NCI-H1417 (cell line): ENCODE results near the gene FEZ2.

Source experiments
- DNase-seq, 3 experiments: peaks; one replicate each; lab custom pipeline; 2025; lab: John Stamatoyannopoulos, UW

The FEZ2 gene

DNA sequence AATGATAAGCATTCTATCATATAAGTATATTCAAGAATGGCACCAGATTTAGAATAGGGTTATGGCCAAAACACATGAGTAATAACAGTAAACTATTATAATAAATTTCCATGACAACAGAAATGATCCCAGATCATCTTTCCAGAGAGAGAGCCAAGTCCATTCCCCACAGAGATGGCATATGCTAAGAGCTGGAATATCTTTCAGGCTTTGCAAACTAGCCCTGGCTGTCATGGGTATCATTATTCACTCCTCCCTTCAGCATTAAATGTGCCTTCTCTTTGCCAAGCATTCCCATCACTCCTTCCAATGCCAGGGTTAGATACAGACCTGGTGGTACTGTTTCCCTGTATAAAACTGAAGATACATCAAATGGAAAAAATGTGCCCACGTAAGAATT lies 10.9 kb downstream of the FEZ2 start:
- DNase-seq = no peak

DNA sequence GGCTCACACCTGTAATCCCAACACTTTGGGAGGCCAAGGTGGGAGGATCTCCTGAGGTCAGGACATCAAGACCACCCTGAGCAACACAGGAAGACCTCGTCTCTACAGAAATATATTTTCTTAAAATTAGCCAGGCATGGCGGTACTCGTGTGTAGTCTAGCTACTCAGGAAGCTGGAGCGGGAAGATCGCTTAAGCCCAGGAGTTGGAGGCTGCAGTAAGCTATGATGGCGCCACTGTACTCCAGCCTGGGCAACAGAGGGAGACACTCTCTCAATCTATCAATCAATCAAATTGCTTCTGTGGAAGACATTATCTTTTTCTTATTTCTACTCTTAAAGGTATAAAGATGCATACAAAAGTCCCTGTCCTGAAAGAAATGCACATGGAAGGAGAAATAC lies 11.3 kb downstream of the FEZ2 start:
- no peak for DNase-seq

- no peak for DNase-seq
Observed at GRCh38 chr2:36584148-36584794, 13.7 kb downstream of the FEZ2 start.

- no peak for DNase-seq
Observed at GRCh38 chr2:36582951-36583350, 15.0 kb downstream of the FEZ2 start.

GRCh38 chr2:36582538-36582937 lies 15.4 kb downstream of the FEZ2 start:
- DNase-seq = no peak

- no peak for DNase-seq
Observed at GRCh38 chr2:36579297-36579664, 18.7 kb downstream of the FEZ2 start.

DNA sequence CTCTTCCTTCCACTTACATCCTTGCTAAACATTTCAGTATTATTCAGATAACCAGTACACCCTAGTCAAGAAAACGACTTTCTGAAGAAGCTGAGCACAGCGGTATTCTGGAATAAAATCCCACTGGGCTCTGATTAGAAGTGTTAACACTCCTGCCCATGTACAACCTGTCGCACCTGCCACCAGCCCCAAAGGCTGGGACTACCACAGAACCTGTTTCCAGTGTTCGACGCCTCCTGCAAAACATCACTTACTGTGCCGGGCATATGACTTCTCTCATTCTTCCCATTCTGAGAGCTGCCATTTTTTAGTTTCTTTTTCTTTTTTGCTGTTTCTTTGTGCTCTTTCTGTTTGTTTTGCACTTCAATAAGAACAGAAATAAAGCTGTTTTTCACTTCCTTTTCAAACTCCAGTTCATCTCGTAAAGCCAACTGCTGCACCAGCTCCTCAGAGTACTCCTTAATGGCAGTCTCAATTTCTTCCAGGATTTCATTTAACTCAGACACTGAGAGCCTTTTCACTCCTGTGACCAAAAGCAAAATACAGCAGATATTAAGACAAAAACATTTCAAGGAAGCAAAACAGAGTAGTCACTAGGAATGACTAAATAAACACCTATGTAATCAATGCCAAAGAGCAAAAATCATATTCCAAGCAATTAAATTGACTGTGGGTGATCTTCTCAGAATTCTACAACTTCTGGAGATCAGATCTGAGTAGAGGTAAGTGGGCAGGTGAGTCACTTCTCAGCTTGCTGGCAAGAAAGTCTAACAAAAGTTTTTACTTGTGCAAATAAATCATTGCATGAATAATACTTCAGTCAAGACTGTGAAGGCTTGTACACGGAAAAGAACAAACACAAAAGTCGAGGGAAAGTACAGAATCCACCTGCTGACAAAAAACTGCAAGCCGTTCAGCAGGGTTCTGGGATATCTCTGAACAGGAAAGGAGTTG lies 19.3 kb downstream of the FEZ2 start:
- no peak for DNase-seq

DNA sequence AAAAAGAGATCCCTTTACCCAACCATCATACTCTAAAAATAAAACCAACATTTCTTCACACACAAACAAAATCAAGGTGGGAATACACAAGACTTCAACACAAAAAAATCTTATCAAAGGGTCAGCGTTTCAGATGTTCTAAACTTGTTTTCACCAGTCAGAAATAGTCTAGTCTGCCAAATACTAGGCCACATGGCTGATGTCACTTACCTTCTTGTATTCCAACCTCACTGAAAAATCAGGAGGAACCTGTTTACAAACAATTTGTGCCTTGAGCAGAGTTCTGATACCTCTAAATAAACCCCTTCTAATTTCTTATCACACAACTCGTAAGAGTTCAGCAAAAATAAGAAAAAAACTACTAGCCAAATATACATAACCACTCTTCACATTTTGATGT lies 20.1 kb downstream of the FEZ2 start:
- no peak for DNase-seq

- DNase-seq = no peak
Observed at GRCh38 chr2:36574560-36574959, 23.4 kb downstream of the FEZ2 start.

DNA sequence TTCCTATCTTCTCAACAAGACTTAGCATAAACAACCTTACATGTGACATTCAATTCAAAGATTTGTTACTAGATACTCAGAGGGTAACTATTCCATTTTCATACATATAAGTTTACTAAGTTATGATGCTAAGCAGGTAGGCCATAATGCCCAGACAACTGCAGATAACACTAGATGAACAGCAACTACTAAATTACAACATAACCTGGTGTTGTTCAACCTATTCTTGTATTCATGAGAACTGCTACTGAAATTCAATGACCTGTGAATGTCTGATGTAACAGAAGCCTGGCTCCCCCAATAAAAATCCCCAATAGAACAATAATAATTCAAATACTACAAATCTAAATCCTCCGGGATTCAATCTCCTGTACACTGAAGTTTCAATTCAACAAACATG lies 24.8 kb downstream of the FEZ2 start:
- no peak for DNase-seq

- no peak for DNase-seq
Observed at GRCh38 chr2:36572719-36573059, 25.3 kb downstream of the FEZ2 start.

GRCh38 chr2:36572054-36572718 lies 25.8 kb downstream of the FEZ2 start:
- DNase-seq = no peak

- no peak for DNase-seq
Observed at GRCh38 chr2:36570416-36570815, 27.6 kb downstream of the FEZ2 start.

- DNase-seq = no peak
Observed at GRCh38 chr2:36569267-36569856, 28.6 kb downstream of the FEZ2 start.

- no peak for DNase-seq
Observed at GRCh38 chr2:36568516-36569246, 29.3 kb downstream of the FEZ2 start.

DNA sequence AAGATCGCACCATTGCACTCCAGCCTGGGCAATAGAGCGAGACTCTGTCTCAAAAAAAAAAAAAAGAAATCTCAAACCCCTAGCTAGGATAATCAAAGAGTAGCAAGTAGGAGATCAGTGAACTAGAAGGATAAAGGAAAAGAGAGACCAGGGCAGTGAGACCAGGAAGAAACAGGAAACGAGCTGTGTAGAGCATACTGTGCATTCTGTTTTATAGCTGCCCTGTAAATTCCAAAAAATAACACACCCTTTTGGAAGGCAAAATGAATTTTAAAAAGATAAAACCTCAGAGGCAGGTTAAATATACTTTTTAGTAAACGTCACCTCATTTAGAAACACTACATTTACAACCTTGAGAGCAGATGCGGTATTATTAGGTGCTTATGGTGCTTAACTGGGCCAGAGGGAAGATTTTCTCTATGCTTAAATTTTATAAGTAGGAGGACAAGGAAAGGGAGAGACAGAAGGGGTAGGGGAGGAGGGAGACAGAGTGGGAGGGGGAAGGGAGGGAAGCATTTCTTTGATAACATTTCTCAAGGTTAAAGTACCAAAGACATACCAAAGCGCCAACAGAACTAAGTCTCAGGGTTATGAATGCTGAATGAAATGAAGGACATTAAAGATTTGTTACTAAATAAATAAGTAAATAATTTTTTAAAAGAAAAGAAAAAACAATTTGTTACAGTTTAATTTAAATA lies 30.1 kb downstream of the FEZ2 start:
- DNase-seq = no peak

DNA sequence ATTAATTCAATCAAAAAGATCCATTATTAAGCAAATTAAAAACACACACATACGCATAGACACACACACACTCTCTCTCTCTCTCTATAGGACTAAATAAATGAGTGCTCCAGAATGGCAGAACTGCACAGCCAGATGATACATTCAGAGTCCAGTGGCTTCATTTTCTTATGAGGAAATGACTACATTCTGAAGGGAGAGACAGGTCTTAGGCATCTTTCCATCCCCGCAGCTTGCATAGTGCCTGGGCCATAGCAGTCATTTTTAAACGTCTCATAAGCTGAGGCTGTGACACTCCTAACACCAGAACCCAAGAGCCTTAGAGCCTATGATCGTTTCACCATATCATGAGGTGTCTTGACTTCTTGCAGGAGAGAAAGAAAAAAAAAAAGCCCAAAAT lies 31.1 kb downstream of the FEZ2 start:
- DNase-seq = no peak

DNA sequence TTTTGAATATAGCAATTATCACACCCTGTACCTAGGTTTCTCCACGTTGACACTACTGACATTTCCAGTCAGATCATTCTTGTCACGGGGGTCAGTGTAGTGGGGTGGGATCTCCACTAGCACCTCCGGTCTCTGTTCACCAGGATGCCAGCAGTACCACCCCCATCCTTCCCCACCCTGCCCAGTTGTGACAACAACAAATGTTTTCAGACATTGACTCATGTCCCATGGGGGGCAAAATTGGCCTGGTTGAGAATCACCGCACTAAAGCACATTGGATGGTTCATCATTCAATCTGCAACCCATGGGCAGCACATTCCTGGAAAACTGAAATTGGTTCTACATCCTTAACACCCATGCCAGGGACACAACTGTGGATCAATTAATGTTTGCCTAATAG lies 32.3 kb downstream of the FEZ2 start:
- DNase-seq = no peak

- DNase-seq = no peak
Observed at GRCh38 chr2:36564377-36564930, 33.5 kb downstream of the FEZ2 start.

- no peak for DNase-seq
Observed at GRCh38 chr2:36562973-36563532, 34.9 kb downstream of the FEZ2 start.

- DNase-seq = no peak
Observed at GRCh38 chr2:36562240-36562639, 35.7 kb downstream of the FEZ2 start.
